HCT116 (cell line): Measurements from ENCODE around the gene MYO7B. TPM values are rescaled to one million over a fixed set of nuclear protein-coding genes. Genes with fewer than 3 reads are reported as not detected.

Experiments used
- ATAC-seq: fragments of 200-7000 bp; cut with Tn5 transposase; 2 replicates; pipeline ENCODE4 v1.9.1; 2020; ENCODE audit warnings: mild to moderate bottlenecking, moderate library complexity
- BruUV-seq: library from RNA; stranded (reverse); fragments of 400-500 nt; replicated peaks from 2 replicates; lab custom pipeline; 2021; lab: Mats Ljungman, UMichigan
- CTCF ChIA-PET: fragments of 300-600 bp; sonication (Branson Sonifier 250); formaldehyde crosslinking; loops from one replicate; lab custom pipeline; 2021; ENCODE audit warnings: antibody characterized with exemption; lab: Charles Lee
- POLR2A ChIA-PET: fragments of 300-600, 350-600 bp; sonication (Branson Sonifier 250); formaldehyde crosslinking; loops from one replicate; lab custom pipeline; 2021; ENCODE audit warnings: antibody characterized with exemption; lab: Charles Lee
- RAD21 ChIA-PET, 2 experiments: fragments of 300-600 bp; sonication (Branson Sonifier 250); formaldehyde crosslinking; loops; one replicate each; lab custom pipeline; 2023; ENCODE audit warnings: low total read pairs in 2 of 2; ENCODE audit not compliant: uncharacterized antibody in 2 of 2, unreplicated experiment in 2 of 2, low non-redundant PET in 1 of 2; lab: Charles Lee
- DNase-seq: peaks from one replicate; pipeline ENCODE4 v3.0.0-alpha.2; 2010; ENCODE audit warnings: low read depth, low spot score
- H2AFZ ChIP-seq: fragments of 200-600 bp; shearing (Covaris generic), sonication (generic); 2 replicates; pipeline ENCODE4 v1.6.1; 2017; ENCODE audit warnings: low read depth, mixed run types, mixed read lengths, antibody characterized with exemption, low read length; ENCODE audit not compliant: poor library complexity, severe bottlenecking
- H3K27ac ChIP-seq: 2 replicates; pipeline ENCODE4 v1.5.1; 2012; ENCODE audit warnings: low read depth, low read length
- H3K27me3 ChIP-seq: fragments of 200-600 bp; sonication (generic); 2 replicates; pipeline ENCODE4 v1.6.1; 2016; ENCODE audit warnings: mixed run types, low read length, mixed read lengths; ENCODE audit not compliant: insufficient read depth
- H3K36me3 ChIP-seq, 2 experiments: fragments of 200-500 bp in 1 of 2; fragments of 200-600 bp in 1 of 2; sonication (Bioruptor generic) in 1 of 2; sonication (generic) in 1 of 2; 2 replicates each; pipeline versions ENCODE4 v1.5.1 to v1.6.1; 2014 to 2016; ENCODE audit warnings: low read length in 2 of 2, inconsistent platforms in 1 of 2, mixed read lengths in 1 of 2, mixed run types in 1 of 2; ENCODE audit not compliant: insufficient read depth in 2 of 2, control insufficient read depth in 1 of 2
- H3K4me1 ChIP-seq, 2 experiments: fragments of 200-600 bp in 1 of 2; sonication (generic) in 1 of 2; 2 replicates each; pipeline versions ENCODE4 v1.5.1 to v1.6.1; 2012 to 2017; ENCODE audit warnings: low read length in 2 of 2, inconsistent platforms in 1 of 2, mild to moderate bottlenecking in 1 of 2, mixed read lengths in 1 of 2, mixed run types in 1 of 2, moderate library complexity in 1 of 2; ENCODE audit not compliant: insufficient read depth in 2 of 2, control insufficient read depth in 1 of 2
- H3K4me2 ChIP-seq: fragments of 200-600 bp; sonication (generic); 2 replicates; pipeline ENCODE4 v1.6.1; 2017; ENCODE audit warnings: mixed run types, low read length, mixed read lengths
- H3K4me3 ChIP-seq, 2 experiments: fragments of 200-600 bp in 1 of 2; sonication (generic) in 1 of 2; replicated peaks in 1 of 2; 2 replicates each; pipeline ENCODE4 v1.5.1; 2011 to 2016; ENCODE audit warnings: low read length in 2 of 2, control low read depth in 1 of 2, low read depth in 1 of 2, mild to moderate bottlenecking in 1 of 2, mixed read lengths in 1 of 2, mixed run types in 1 of 2
- H3K79me2 ChIP-seq: fragments of 200-600 bp; sonication (generic); 2 replicates; pipeline ENCODE4 v1.6.1; 2017; ENCODE audit warnings: mild to moderate bottlenecking, mixed run types, low read length, moderate library complexity, mixed read lengths; ENCODE audit not compliant: insufficient read depth
- H3K9ac ChIP-seq: fragments of 200-600 bp; sonication (generic); 2 replicates; pipeline ENCODE4 v1.6.1; 2016; ENCODE audit warnings: low read length, mixed read lengths
- H3K9me2 ChIP-seq: fragments of 200-600 bp; sonication (generic), shearing (Covaris generic); 2 replicates; pipeline ENCODE4 v1.6.1; 2017; ENCODE audit warnings: mixed run types, mild to moderate bottlenecking, moderate library complexity; ENCODE audit not compliant: insufficient read depth
- H3K9me3 ChIP-seq, 2 experiments: fragments of 200-500 bp in 1 of 2; fragments of 200-600 bp in 1 of 2; sonication (Bioruptor generic) in 1 of 2; sonication (generic) in 1 of 2; 2 replicates each; pipeline ENCODE4 v1.6.1; 2014 to 2017; ENCODE audit warnings: low read length in 2 of 2, mixed read lengths in 2 of 2, inconsistent platforms in 1 of 2, low read depth in 1 of 2, mild to moderate bottlenecking in 1 of 2, mixed run types in 1 of 2, moderate library complexity in 1 of 2; ENCODE audit not compliant: control insufficient read depth in 1 of 2, insufficient read depth in 1 of 2
- H4K20me1 ChIP-seq: fragments of 200-600 bp; sonication (generic), shearing (Covaris generic); 2 replicates; pipeline ENCODE4 v1.6.1; 2017; ENCODE audit warnings: mixed run types, mild to moderate bottlenecking, moderate library complexity; ENCODE audit not compliant: insufficient read depth
- CBX3 ChIP-seq: IDR thresholded peaks from 2 replicates; pipeline ENCODE4 v1.6.1; 2012; ENCODE audit warnings: low read depth
- CEBPB ChIP-seq: IDR thresholded peaks from 2 replicates; pipeline ENCODE4 v1.6.1; 2012; ENCODE audit warnings: low read depth
- EZH2phosphoT487 ChIP-seq: fragments of 200-600 bp; IDR thresholded peaks from 2 replicates; pipeline ENCODE4 v1.6.1; 2018; ENCODE audit warnings: antibody characterized with exemption, borderline replicate concordance
- intact Hi-C: fragments of 100-400 bp; cut with micrococcal nuclease; formaldehyde crosslinking; loops from 2 replicates; pipeline ENCODE4 v1.10.0; 2022
- total RNA-seq: library from RNA; stranded (reverse); gene quantifications from one replicate; pipeline ENCODE4 v1.2.1, GENCODE V29; 2021; ENCODE audit not compliant: unreplicated experiment
- TF ChIP-seq, protein P1 (sequence below): IDR thresholded peaks from 2 replicates; pipeline ENCODE4 v1.6.1; 2011; ENCODE audit warnings: mild to moderate bottlenecking, low read length, moderate library complexity; ENCODE audit not compliant: insufficient replicate concordance; ENCODE audit errors: extremely low read depth

The MYO7B gene
- total RNA-seq, 1 experiment from 2014 or later, result 0.07 TPM

- peak overlapping the region; percentile 99 for H3K9ac ChIP-seq
- no peaks in the 10 kb centered on the region for H3K27me3 ChIP-seq
- H3K9me2 ChIP-seq, result no peaks in the 10 kb centered on the region
- TF ChIP-seq CEBPB (no peak), EZH2phosphoT487 (no peak), CBX3 (no peak)
- TF ChIP-seq, protein P1, sequence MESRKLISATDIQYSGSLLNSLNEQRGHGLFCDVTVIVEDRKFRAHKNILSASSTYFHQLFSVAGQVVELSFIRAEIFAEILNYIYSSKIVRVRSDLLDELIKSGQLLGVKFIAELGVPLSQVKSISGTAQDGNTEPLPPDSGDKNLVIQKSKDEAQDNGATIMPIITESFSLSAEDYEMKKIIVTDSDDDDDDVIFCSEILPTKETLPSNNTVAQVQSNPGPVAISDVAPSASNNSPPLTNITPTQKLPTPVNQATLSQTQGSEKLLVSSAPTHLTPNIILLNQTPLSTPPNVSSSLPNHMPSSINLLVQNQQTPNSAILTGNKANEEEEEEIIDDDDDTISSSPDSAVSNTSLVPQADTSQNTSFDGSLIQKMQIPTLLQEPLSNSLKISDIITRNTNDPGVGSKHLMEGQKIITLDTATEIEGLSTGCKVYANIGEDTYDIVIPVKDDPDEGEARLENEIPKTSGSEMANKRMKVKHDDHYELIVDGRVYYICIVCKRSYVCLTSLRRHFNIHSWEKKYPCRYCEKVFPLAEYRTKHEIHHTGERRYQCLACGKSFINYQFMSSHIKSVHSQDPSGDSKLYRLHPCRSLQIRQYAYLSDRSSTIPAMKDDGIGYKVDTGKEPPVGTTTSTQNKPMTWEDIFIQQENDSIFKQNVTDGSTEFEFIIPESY, result no peak
- H3K79me2 ChIP-seq, result peaks cover 55% of the 10 kb centered on the region
- no peak for ATAC-seq
- CTCF ChIA-PET, result interaction anchor here (1.0 to 1.6 kb wide), 3 partner anchors 13 to 170 kb away, joined by 3 to 6 read pairs (median 3); no protein-coding TSS in a partner anchor
- peak overlapping the region; percentile 80 for H3K27ac ChIP-seq
- DNase-seq, result no peak
- H3K36me3 ChIP-seq, result peaks cover 21 to 22% of the 10 kb centered on the region in 2 experiments; a peak in 2 of 4 replicates
- peaks cover 6% of the 10 kb centered on the region; the same call in 1 of the 2 replicates for H4K20me1 ChIP-seq
- H2AFZ ChIP-seq, result no peak overlapping the region
- H3K4me3 ChIP-seq, result peak overlapping the region; percentile 92
- H3K4me2 ChIP-seq, result peak overlapping the region; percentile 76
- RAD21 ChIA-PET, result no interaction called here
- BruUV-seq, result TSS peak; percentile 52
- intact Hi-C loops, result loop anchor here (2.0 kb wide), 1 partner anchor 175 kb away; the partner anchor contains the start of gene SFT2D3
- peaks cover 5 to 22% of the 10 kb centered on the region in 2 experiments; a peak in 3 of 4 replicates for H3K4me1 ChIP-seq
- H3K9me3 ChIP-seq, result no peaks in the 10 kb centered on the region
- POLR2A ChIA-PET, result interaction anchor here (1.0 to 1.2 kb wide), 3 partner anchors 10 to 17 kb away, joined by 5 to 8 read pairs (median 5); no protein-coding TSS in a partner anchor
Measured at GRCh38 chr2:127525691-127526131, 9.8 kb upstream of the MYO7B start.
